GM12878 (cell line): ENCODE data around the gene IL32. TPM values are rescaled to one million over a fixed set of nuclear protein-coding genes. Genes with fewer than 3 reads are reported as not detected.

ENCODE experiments used
- CBFB ChIP-seq: IDR thresholded peaks from 2 replicates; pipeline ENCODE4 v1.6.1; 2016; ENCODE audit warnings: antibody characterized with exemption, low read depth
- NBN ChIP-seq: fragments of 450-650 bp; IDR thresholded peaks from 2 replicates; pipeline ENCODE4 v1.6.1; 2016
- SIN3A ChIP-seq: IDR thresholded peaks from 2 replicates; pipeline ENCODE4 v1.6.1; 2012; ENCODE audit warnings: low read depth, low read length, improper control_type of control experiment
- ZNF217 ChIP-seq: fragments of 450-650 bp; IDR thresholded peaks from 2 replicates; pipeline ENCODE4 v1.6.1; 2017; ENCODE audit warnings: antibody characterized with exemption, mild to moderate bottlenecking
- polyA plus RNA-seq, 11 experiments: library from polyadenylated mRNA; depleted of rRNA in 4 of 11; unstranded in 6 of 11; stranded (reverse) in 5 of 11; fragments of >200 nt; fragmentation: Nextera tagmentation in 4 of 11; fragmentation: Illumina TruSeq in 1 of 11; extraction: Ambion mirVana in 4 of 11; extraction: Trizol in 1 of 11; gene quantifications; 1 replicate in 1 of 11; 2 replicates in 10 of 11; pipeline versions ENCODE4 v1.2.1 to v1.2.3, GENCODE V29; 2011 to 2016; ENCODE audit warnings: inconsistent platforms in 2 of 11, missing spikeins in 2 of 11, low read depth in 1 of 11
- total RNA-seq, 4 experiments: library from RNA; depleted of rRNA in 3 of 4; stranded (reverse); fragments of >200 nt in 3 of 4; fragmentation: Illumina TruSeq in 1 of 4; extraction: Trizol in 1 of 4; gene quantifications; 2 replicates each; pipeline versions ENCODE4 v1.2.1 to v1.2.3, GENCODE V29; 2013 to 2021
- TF ChIP-seq, protein P1 (sequence below): fragments of 450-650 bp; IDR thresholded peaks from 2 replicates; pipeline ENCODE4 v1.6.1; 2017; ENCODE audit warnings: mild to moderate bottlenecking
- TF ChIP-seq, protein P2 (sequence below): IDR thresholded peaks from 2 replicates; pipeline ENCODE4 v1.6.1; 2012; ENCODE audit warnings: improper control_type of control experiment, low read depth, low read length; ENCODE audit not compliant: insufficient replicate concordance
- TF ChIP-seq, protein P3 (sequence below): IDR thresholded peaks from 2 replicates; pipeline ENCODE4 v1.6.1; 2011; ENCODE audit warnings: borderline replicate concordance, low read depth, mild to moderate bottlenecking, moderate library complexity, mixed read lengths, low read length; ENCODE audit not compliant: insufficient read depth; ENCODE audit errors: extremely low read length
- TF ChIP-seq, protein P4 (sequence below): fragments of 450-650 bp; IDR thresholded peaks from 2 replicates; pipeline ENCODE4 v1.6.1; 2017; ENCODE audit warnings: mild to moderate bottlenecking, moderate library complexity
- TF ChIP-seq, protein P5 (sequence below): fragments of 450-650 bp; conservative IDR thresholded peaks from 2 replicates; pipeline ENCODE4 v1.6.1; 2017; ENCODE audit warnings: mild to moderate bottlenecking, moderate library complexity
- TF ChIP-seq, protein P6 (sequence below): fragments of 450-650 bp; IDR thresholded peaks from 2 replicates; pipeline ENCODE4 v1.6.1; 2017; ENCODE audit warnings: antibody characterized with exemption, mild to moderate bottlenecking, moderate library complexity

IL32 gene
- total and polyA plus RNA-seq, 10 of the 15 experiments (the other 5 are each of a cell fraction or from before 2014, with no cell fraction given): 27.0 to 122 (median 55.8) TPM

DNA sequence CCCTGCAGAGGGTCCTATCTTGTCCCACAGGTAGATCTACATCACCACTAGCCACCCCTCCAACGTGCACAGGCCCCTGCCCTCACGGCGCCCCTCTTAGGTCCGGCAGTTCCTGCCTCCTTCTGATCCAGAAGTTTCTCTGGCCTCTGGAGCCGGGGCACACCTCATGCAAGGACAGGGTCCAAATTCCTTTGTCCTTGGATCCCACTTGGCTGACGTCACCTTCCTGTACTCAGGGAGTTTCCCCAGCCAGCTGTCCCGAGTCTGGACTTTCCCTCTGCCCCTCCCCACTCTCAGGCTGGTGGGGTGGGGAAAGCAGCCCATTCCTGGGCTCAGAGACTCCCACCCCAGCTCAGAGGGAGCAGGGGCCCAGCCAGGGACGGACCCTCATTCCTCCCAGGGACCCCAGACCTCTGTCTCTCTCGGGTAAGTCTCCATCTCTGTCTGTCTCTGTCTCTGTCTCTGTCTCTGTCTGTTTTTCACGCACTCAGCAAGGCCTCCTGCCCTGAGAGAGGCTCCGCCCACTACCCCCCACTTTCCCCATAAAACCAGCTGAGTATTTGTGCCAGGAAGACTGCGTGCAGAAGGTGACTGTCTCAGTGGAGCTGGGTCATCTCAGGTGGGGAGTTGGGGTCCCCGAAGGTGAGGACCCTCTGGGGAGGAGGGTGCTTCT is at the start of gene IL32 (continued):
- no peak for TF ChIP-seq CBFB
- TF ChIP-seq, protein P1, sequence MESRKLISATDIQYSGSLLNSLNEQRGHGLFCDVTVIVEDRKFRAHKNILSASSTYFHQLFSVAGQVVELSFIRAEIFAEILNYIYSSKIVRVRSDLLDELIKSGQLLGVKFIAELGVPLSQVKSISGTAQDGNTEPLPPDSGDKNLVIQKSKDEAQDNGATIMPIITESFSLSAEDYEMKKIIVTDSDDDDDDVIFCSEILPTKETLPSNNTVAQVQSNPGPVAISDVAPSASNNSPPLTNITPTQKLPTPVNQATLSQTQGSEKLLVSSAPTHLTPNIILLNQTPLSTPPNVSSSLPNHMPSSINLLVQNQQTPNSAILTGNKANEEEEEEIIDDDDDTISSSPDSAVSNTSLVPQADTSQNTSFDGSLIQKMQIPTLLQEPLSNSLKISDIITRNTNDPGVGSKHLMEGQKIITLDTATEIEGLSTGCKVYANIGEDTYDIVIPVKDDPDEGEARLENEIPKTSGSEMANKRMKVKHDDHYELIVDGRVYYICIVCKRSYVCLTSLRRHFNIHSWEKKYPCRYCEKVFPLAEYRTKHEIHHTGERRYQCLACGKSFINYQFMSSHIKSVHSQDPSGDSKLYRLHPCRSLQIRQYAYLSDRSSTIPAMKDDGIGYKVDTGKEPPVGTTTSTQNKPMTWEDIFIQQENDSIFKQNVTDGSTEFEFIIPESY: no peak
- TF ChIP-seq, protein P2, sequence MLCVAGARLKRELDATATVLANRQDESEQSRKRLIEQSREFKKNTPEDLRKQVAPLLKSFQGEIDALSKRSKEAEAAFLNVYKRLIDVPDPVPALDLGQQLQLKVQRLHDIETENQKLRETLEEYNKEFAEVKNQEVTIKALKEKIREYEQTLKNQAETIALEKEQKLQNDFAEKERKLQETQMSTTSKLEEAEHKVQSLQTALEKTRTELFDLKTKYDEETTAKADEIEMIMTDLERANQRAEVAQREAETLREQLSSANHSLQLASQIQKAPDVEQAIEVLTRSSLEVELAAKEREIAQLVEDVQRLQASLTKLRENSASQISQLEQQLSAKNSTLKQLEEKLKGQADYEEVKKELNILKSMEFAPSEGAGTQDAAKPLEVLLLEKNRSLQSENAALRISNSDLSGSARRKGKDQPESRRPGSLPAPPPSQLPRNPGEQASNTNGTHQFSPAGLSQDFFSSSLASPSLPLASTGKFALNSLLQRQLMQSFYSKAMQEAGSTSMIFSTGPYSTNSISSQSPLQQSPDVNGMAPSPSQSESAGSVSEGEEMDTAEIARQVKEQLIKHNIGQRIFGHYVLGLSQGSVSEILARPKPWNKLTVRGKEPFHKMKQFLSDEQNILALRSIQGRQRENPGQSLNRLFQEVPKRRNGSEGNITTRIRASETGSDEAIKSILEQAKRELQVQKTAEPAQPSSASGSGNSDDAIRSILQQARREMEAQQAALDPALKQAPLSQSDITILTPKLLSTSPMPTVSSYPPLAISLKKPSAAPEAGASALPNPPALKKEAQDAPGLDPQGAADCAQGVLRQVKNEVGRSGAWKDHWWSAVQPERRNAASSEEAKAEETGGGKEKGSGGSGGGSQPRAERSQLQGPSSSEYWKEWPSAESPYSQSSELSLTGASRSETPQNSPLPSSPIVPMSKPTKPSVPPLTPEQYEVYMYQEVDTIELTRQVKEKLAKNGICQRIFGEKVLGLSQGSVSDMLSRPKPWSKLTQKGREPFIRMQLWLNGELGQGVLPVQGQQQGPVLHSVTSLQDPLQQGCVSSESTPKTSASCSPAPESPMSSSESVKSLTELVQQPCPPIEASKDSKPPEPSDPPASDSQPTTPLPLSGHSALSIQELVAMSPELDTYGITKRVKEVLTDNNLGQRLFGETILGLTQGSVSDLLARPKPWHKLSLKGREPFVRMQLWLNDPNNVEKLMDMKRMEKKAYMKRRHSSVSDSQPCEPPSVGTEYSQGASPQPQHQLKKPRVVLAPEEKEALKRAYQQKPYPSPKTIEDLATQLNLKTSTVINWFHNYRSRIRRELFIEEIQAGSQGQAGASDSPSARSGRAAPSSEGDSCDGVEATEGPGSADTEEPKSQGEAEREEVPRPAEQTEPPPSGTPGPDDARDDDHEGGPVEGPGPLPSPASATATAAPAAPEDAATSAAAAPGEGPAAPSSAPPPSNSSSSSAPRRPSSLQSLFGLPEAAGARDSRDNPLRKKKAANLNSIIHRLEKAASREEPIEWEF: no peak
- TF ChIP-seq, protein P3, sequence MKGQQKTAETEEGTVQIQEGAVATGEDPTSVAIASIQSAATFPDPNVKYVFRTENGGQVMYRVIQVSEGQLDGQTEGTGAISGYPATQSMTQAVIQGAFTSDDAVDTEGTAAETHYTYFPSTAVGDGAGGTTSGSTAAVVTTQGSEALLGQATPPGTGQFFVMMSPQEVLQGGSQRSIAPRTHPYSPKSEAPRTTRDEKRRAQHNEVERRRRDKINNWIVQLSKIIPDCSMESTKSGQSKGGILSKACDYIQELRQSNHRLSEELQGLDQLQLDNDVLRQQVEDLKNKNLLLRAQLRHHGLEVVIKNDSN: no peak
- TF ChIP-seq, protein P4, sequence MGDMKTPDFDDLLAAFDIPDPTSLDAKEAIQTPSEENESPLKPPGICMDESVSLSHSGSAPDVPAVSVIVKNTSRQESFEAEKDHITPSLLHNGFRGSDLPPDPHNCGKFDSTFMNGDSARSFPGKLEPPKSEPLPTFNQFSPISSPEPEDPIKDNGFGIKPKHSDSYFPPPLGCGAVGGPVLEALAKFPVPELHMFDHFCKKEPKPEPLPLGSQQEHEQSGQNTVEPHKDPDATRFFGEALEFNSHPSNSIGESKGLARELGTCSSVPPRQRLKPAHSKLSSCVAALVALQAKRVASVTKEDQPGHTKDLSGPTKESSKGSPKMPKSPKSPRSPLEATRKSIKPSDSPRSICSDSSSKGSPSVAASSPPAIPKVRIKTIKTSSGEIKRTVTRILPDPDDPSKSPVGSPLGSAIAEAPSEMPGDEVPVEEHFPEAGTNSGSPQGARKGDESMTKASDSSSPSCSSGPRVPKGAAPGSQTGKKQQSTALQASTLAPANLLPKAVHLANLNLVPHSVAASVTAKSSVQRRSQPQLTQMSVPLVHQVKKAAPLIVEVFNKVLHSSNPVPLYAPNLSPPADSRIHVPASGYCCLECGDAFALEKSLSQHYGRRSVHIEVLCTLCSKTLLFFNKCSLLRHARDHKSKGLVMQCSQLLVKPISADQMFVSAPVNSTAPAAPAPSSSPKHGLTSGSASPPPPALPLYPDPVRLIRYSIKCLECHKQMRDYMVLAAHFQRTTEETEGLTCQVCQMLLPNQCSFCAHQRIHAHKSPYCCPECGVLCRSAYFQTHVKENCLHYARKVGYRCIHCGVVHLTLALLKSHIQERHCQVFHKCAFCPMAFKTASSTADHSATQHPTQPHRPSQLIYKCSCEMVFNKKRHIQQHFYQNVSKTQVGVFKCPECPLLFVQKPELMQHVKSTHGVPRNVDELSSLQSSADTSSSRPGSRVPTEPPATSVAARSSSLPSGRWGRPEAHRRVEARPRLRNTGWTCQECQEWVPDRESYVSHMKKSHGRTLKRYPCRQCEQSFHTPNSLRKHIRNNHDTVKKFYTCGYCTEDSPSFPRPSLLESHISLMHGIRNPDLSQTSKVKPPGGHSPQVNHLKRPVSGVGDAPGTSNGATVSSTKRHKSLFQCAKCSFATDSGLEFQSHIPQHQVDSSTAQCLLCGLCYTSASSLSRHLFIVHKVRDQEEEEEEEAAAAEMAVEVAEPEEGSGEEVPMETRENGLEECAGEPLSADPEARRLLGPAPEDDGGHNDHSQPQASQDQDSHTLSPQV: 0 out of 2 replicates have a peak, but pooled peaks have one; percentile 10
- TF ChIP-seq, protein P5, sequence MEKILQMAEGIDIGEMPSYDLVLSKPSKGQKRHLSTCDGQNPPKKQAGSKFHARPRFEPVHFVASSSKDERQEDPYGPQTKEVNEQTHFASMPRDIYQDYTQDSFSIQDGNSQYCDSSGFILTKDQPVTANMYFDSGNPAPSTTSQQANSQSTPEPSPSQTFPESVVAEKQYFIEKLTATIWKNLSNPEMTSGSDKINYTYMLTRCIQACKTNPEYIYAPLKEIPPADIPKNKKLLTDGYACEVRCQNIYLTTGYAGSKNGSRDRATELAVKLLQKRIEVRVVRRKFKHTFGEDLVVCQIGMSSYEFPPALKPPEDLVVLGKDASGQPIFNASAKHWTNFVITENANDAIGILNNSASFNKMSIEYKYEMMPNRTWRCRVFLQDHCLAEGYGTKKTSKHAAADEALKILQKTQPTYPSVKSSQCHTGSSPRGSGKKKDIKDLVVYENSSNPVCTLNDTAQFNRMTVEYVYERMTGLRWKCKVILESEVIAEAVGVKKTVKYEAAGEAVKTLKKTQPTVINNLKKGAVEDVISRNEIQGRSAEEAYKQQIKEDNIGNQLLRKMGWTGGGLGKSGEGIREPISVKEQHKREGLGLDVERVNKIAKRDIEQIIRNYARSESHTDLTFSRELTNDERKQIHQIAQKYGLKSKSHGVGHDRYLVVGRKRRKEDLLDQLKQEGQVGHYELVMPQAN: 0 out of 2 replicates have a peak, but pooled peaks have one; percentile 27
- no peak for TF ChIP-seq ZNF217
- TF ChIP-seq NBN: no peak
- TF ChIP-seq SIN3A: no peak
- TF ChIP-seq, protein P6, sequence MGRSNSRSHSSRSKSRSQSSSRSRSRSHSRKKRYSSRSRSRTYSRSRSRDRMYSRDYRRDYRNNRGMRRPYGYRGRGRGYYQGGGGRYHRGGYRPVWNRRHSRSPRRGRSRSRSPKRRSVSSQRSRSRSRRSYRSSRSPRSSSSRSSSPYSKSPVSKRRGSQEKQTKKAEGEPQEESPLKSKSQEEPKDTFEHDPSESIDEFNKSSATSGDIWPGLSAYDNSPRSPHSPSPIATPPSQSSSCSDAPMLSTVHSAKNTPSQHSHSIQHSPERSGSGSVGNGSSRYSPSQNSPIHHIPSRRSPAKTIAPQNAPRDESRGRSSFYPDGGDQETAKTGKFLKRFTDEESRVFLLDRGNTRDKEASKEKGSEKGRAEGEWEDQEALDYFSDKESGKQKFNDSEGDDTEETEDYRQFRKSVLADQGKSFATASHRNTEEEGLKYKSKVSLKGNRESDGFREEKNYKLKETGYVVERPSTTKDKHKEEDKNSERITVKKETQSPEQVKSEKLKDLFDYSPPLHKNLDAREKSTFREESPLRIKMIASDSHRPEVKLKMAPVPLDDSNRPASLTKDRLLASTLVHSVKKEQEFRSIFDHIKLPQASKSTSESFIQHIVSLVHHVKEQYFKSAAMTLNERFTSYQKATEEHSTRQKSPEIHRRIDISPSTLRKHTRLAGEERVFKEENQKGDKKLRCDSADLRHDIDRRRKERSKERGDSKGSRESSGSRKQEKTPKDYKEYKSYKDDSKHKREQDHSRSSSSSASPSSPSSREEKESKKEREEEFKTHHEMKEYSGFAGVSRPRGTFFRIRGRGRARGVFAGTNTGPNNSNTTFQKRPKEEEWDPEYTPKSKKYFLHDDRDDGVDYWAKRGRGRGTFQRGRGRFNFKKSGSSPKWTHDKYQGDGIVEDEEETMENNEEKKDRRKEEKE: no peak
